Keratinocyte (primary cell): ENCODE results near the gene CA14. TPM values are rescaled to one million over a fixed set of nuclear protein-coding genes. Genes with fewer than 3 reads are reported as not detected.
"Not testable (repeated sequence)": the region's sequence is repeated elsewhere in the genome, so short reads cannot be mapped to it uniquely, and the experiment has no call there.

Experiments used
- DNase-seq: peaks from one replicate; pipeline ENCODE4 v3.0.0-alpha.2; 2011; ENCODE audit warnings: low read depth, missing footprints, low spot score
- FAIRE-seq: peaks from 2 replicates; lab custom pipeline; 2011; peaks lifted over from hg19 to GRCh38; lab: Jason Lieb, UNC
- H2AFZ ChIP-seq: 2 replicates; pipeline ENCODE4 v1.6.0; 2012; ENCODE audit warnings: low read length, control low read depth, inconsistent platforms; ENCODE audit not compliant: control insufficient read depth
- H3K27ac ChIP-seq: 2 replicates; pipeline ENCODE4 v1.5.1; 2011; ENCODE audit warnings: low read length; ENCODE audit not compliant: control insufficient read depth, insufficient read depth
- H3K27me3 ChIP-seq: 3 replicates; pipeline ENCODE4 v1.6.0; 2011; ENCODE audit warnings: low read length; ENCODE audit not compliant: control insufficient read depth, insufficient read depth; ENCODE audit errors: extremely low read depth
- H3K36me3 ChIP-seq, 2 experiments: 2 replicates in 1 of 2; 3 replicates in 1 of 2; pipeline ENCODE4 v1.5.1; 2011; ENCODE audit warnings: low read length in 2 of 2, mild to moderate bottlenecking in 1 of 2; ENCODE audit not compliant: control insufficient read depth in 2 of 2, insufficient read depth in 2 of 2; ENCODE audit errors: extremely low read depth in 1 of 2
- H3K4me1 ChIP-seq: 3 replicates; pipeline ENCODE4 v1.5.1; 2011; ENCODE audit warnings: low read length; ENCODE audit not compliant: control insufficient read depth, insufficient read depth; ENCODE audit errors: extremely low read depth
- H3K4me2 ChIP-seq: 3 replicates; pipeline ENCODE4 v1.6.0; 2011; ENCODE audit warnings: low read depth, low read length; ENCODE audit not compliant: control insufficient read depth, insufficient read depth; ENCODE audit errors: extremely low read depth
- H3K4me3 ChIP-seq, 3 experiments: fragments of 200-600 bp in 1 of 3; sonication (generic) in 1 of 3; 2 replicates in 2 of 3; 3 replicates in 1 of 3; pipeline ENCODE4 v1.5.1; 2011 to 2016; ENCODE audit warnings: low read length in 3 of 3, mild to moderate bottlenecking in 3 of 3, control low read depth in 2 of 3, inconsistent platforms in 1 of 3, low read depth in 1 of 3, mixed read lengths in 1 of 3, mixed run types in 1 of 3, moderate library complexity in 1 of 3; ENCODE audit not compliant: control insufficient read depth in 2 of 3, insufficient read depth in 2 of 3; ENCODE audit errors: extremely low read depth in 1 of 3
- H3K79me2 ChIP-seq: 2 replicates; pipeline ENCODE4 v1.6.0; 2012; ENCODE audit warnings: low read length; ENCODE audit not compliant: control insufficient read depth, insufficient read depth
- H3K9ac ChIP-seq: 3 replicates; pipeline ENCODE4 v1.6.0; 2011; ENCODE audit warnings: low read length; ENCODE audit not compliant: control insufficient read depth, insufficient read depth; ENCODE audit errors: extremely low read depth
- H3K9me1 ChIP-seq: 3 replicates; pipeline ENCODE4 v1.6.0; 2011; ENCODE audit warnings: low read length; ENCODE audit not compliant: control insufficient read depth, insufficient read depth; ENCODE audit errors: extremely low read depth
- H3K9me3 ChIP-seq: 2 replicates; pipeline ENCODE4 v1.5.1; 2012; ENCODE audit warnings: low read depth, low read length; ENCODE audit not compliant: control insufficient read depth
- H4K20me1 ChIP-seq: 3 replicates; pipeline ENCODE4 v1.6.0; 2011; ENCODE audit warnings: low read length; ENCODE audit not compliant: control insufficient read depth, insufficient read depth; ENCODE audit errors: extremely low read depth
- CTCF ChIP-seq, 3 experiments: IDR thresholded peaks in 1 of 3; conservative IDR thresholded peaks in 1 of 3; optimal IDR thresholded peaks in 1 of 3; 2 replicates in 2 of 3; 3 replicates in 1 of 3; pipeline versions ENCODE3 to v1.5.1; 2011; ENCODE audit warnings: low read length in 3 of 3, mild to moderate bottlenecking in 3 of 3, moderate library complexity in 2 of 3, control low read depth in 1 of 3, inconsistent platforms in 1 of 3; ENCODE audit not compliant: insufficient read depth in 2 of 3; ENCODE audit errors: extremely low read depth in 1 of 3
- EZH2 ChIP-seq: IDR thresholded peaks from one replicate; pipeline ENCODE4 v1.6.1; 2012; ENCODE audit warnings: inconsistent platforms, mild to moderate bottlenecking, low read length, moderate library complexity
- dilution Hi-C: fragments of 300-500 bp; cut with MboI; formaldehyde crosslinking; loops from one replicate; pipeline ENCODE4 v1.7.0; 2020; ENCODE audit warnings: low sequenced_read_pairs; ENCODE audit not compliant: extremely low pct_ligation_motif_present
- polyA plus RNA-seq, 5 experiments: library from polyadenylated mRNA; depleted of rRNA in 3 of 5; stranded (reverse) in 3 of 5; stranded (forward) in 1 of 5; unstranded in 1 of 5; fragments of >200 nt; gene quantifications; 1 replicate in 1 of 5; 2 replicates in 3 of 5; 3 replicates in 1 of 5; pipeline versions ENCODE4 v1.2.1 to v1.2.3, GENCODE V29; 2011 to 2012; ENCODE audit warnings: missing spikeins in 2 of 5, low read depth in 1 of 5, low replicate concordance in 1 of 5

CA14 gene
- polyA plus RNA-seq, 1 donor (not counting 4 experiments of a cell fraction or from before 2014, with no cell fraction given): 0.24 TPM

- Histone ChIP-seq H3K36me3 (peaks cover 5 to 14% of the 10 kb centered on the region in 2 experiments), H3K27ac (no peak overlapping the region), H3K9ac (no peak overlapping the region), H3K9me1 (no peaks in the 10 kb centered on the region), H3K4me1 (no peaks in the 10 kb centered on the region), H3K4me3 (no peak overlapping the region), H3K4me2 (no peak overlapping the region), H3K79me2 (peaks cover 6% of the 10 kb centered on the region), H4K20me1 (no peaks in the 10 kb centered on the region), H2AFZ (no peak overlapping the region), H3K27me3 (no peaks in the 10 kb centered on the region), H3K9me3 (no peaks in the 10 kb centered on the region)
- dilution Hi-C loops: no loop called here
- TF ChIP-seq EZH2 (no peak), CTCF (optimal IDR thresholded peaks at IDR 0.05 in 1 of 3, IDR thresholded peaks at IDR 0.05 in 1 of 3, conservative IDR thresholded peaks at IDR 0.05 in 1 of 3; ENCODE audit: extremely low read depth in 1 of 3, insufficient read depth in 2 of 3, low read length in 3 of 3) (no peak)
- DNase-seq (no peak), FAIRE-seq (no peak)
Observed at GRCh38 chr1:150227228-150227627, 30.3 kb upstream of the CA14 start.

GRCh38 chr1:150228246-150228645 lies 29.3 kb upstream of the CA14 start:
- peaks cover 3 to 14% of the 10 kb centered on the region in 2 experiments for H3K36me3 ChIP-seq

GRCh38 chr1:150232921-150233320 lies 24.7 kb upstream of the CA14 start:
- FAIRE-seq, H3K36me3 ChIP-seq, H3K27me3 ChIP-seq, DNase-seq, H3K9me3 ChIP-seq, H3K9ac ChIP-seq, H3K4me2 ChIP-seq, H3K4me3 ChIP-seq, H3K9me1 ChIP-seq, dilution Hi-C loops, H2AFZ ChIP-seq, H4K20me1 ChIP-seq, H3K27ac ChIP-seq: not testable (repeated sequence)
- Histone ChIP-seq H3K79me2 (peaks cover 35% of the 10 kb centered on the region), H3K4me1 (peaks cover 16% of the 10 kb centered on the region)

More at GRCh38 chr1:150228246-150228645, 29.3 kb upstream of the CA14 start:
- H3K4me1 ChIP-seq, H3K9me1 ChIP-seq, H3K4me3 ChIP-seq, H3K9ac ChIP-seq, H4K20me1 ChIP-seq, FAIRE-seq, H3K9me3 ChIP-seq, dilution Hi-C loops, DNase-seq, H3K27ac ChIP-seq, H2AFZ ChIP-seq, H3K4me2 ChIP-seq, H3K27me3 ChIP-seq: not testable (repeated sequence)
- H3K79me2 ChIP-seq: peaks cover 14% of the 10 kb centered on the region
